HG02763 (cell line): ENCODE results near the gene MARS2.
"Not testable (repeated sequence)": the region's sequence is repeated elsewhere in the genome, so short reads cannot be mapped to it uniquely, and the experiment has no call there.

Experiments used
- ATAC-seq: cut with Tn5 transposase; IDR thresholded peaks from one replicate; pipeline ENCODE4 v1.9.1; 2021; ENCODE audit warnings: mild to moderate bottlenecking, moderate library complexity; ENCODE audit not compliant: unreplicated experiment

Gene MARS2

DNA sequence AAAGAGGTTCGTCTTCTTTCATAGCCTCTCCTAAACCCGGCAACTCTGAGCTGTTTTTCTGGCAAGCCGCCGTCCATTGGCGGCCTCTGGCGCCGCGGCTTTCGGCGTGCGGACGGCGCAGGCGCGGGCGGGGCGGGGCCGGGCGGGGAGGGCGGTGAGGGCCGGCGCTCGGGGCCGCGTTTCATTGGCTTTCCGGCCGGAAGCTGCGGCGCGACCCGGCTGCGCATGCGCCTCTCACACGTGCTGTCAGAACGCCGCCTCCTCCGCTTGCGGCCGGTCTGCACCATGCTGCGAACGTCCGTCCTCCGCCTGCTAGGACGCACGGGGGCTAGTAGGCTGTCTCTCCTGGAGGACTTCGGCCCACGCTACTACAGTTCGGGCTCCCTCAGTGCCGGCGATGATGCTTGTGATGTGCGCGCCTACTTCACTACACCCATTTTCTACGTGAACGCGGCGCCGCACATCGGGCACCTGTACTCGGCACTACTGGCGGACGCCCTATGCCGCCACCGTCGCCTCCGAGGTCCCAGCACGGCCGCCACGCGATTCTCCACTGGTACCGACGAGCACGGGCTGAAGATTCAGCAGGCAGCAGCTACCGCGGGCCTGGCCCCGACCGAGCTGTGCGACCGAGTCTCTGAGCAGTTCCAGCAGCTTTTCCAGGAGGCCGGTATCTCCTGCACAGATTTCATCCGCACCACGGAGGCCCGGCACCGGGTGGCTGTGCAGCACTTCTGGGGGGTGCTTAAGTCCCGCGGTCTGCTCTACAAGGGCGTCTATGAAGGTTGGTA is at the start of gene MARS2:
MARS2 (plus strand) TSS at position 249 of the 791 bp plus-strand sequence; CDS start at position 286, 37 bp downstream.
- ATAC-seq = peak; percentile 90

DNA sequence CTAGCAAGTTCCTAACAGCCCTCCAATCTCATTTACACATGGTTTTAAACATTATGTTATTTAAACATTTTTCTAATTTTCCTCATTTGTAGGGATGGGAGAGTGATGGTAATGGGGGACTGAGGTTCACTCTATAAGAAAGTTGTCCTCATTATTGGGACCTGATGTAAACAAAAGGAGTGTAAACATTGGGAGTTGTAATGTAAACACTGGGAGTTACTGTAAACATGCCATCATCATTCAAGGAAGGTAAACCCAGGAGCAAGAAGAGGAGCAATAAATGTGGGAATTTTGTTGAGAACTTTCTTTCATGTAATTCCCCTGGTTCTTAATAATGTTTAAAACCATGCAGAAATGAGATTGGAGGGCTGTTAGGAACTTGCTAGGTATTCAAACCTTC is 47.6 kb upstream of the MARS2 start:
- ATAC-seq = no peak

DNA sequence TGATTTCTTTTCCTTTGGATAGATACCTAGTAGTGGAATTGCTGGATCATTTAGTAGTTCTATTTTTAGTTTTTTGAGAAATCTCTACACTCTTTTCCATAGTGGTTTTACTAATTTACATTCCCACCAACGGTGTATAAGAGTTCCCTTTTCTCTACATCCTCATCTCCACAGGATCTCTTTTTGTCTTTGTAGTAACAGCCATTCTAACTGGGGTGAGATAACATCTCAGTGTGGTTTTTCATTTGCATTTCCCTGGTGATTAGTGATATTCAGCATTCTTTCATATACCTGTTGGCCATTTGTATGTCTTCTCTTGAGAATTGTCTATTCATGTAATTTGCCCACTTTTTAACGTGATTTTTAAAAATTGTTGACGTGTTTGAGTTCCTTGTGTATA is 43.5 kb upstream of the MARS2 start:
- ATAC-seq = no peak

DNA sequence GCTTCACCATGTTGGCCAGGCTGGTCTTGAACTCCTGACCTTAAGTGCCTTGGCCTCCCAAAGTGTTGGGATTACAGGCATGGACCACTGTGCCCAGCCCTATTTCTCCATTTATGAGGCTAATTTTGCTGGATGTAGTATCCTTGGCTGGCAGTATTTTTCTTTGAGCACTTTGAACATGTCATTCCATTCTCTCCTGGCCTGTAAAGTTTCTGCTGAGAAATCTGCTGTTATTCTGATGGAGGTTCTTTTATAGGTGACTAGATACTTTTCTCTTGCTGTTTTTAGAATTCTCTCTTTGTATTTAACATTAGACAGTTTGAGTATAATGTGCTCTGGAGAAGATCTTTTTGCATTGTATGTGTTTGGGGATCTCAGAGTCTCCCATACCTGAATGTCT is 38.9 kb upstream of the MARS2 start:
- no peak for ATAC-seq

DNA sequence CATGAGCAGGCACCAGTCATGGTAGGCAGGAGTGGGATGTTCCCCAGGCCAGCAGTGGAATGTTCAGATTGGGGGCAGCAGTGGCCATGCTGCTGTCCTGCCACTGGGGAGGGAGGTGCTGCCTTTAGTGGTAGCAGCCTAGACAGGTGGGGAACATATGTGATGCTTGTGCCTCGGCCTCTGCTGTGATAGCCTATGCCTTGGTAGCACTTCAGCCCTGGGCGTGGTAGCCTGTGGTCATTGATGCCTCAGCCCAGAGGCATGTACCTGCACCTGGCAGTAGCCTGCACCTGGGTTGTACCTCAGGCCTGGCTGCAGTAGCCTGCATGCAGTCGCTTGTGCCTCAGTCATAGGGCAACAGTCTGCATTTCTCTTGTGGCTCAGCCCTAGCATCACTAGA is 36.9 kb upstream of the MARS2 start:
- no peak for ATAC-seq

DNA sequence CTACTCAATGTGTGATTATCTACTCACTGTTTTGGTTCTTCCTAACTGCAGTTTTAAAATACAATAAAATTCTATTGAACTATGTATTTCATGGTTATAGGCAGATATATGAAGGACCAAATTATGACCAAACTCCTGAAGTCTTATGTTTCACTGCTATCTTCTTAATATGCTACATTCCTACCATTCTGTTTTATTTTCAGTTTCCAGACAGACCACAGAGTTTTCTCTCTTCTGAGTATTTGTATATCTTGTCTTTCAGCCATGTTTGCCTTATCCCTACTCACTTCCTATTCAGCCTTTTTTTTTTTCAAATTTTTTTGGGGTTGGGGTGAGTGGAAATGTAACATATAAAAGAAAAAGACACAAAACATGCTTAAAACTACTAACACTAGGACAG is 36.1 kb upstream of the MARS2 start:
- no peak for ATAC-seq

DNA sequence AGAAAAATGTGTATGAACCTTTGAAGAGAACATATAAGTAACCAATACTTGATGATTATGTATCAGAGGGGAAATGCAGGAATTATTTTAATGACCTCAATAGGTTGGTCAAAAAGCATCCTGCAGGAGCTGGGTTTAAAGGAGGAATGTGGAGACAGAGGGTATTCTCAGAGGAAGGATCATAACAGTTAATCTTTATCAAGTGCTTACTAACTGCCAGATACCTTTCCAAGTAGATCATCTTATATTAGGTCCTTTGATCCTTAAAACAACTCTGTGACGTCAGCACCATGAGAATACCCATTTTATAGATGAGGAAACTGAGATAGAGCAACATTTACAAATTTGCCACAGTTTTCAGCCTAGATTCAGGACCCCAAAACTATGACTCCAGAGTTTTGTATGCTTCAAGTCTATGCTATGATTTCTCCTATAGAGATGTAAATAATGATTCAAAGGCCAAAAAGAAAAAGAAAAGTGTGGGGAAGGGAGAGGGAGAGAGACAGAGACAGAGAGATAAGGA is 32.7 kb upstream of the MARS2 start:
- no peak for ATAC-seq

DNA sequence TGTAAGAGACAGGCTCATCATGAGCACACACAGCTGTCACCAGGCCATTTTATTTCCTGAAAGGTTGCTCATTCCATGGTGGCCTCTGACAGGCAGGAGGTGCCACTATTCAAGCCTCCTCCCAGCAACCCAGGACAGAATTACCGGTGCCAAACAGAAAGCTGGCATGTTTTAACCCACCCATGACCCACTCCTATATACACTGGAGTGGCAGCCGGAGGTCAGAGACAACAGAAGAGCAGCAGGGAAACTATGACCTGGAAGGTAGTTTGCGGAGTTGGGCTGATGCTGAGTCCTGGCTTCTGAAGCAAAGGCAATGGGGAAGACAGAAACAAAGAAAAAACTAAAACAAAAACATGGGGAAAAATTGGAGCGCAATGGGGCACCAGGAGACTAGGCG is 32.1 kb upstream of the MARS2 start:
- no peak for ATAC-seq

DNA sequence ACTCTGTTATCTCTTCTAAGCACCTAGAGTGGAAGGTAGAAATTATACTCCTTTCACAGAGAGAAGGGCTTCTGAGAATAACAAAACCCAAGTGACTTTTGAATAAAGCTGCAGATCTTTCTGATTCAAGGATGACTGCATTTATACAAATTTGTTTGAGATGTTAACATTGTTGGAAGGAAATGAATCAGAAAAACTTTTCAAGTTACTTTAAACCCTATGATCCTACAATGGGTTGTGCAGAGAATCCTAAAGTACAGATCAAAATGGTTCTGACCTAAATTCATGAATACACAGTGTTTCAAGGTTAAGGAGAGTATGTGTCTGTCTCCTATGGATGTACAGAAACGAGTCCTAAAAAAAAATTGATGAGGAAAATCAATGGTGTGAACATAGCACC is 31.6 kb upstream of the MARS2 start:
- no peak for ATAC-seq

DNA sequence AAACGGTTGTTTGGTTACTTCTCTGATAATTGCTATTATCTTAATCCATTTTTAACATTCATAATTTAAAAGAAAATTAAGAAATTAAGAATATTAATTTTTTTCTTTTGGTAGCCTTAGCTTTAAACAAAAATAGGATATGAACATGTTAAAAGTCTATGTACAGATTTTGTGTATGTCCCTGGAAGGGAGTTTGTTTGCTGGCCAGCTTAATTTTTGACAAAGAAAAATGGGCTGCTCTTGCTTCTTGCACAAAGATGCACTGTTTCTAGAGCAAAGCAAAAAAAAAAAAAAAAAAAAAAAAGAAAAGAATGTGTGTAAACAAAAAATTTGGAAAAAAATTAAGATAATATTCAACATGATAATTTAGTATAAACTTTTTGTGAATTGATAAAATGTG is 31.1 kb upstream of the MARS2 start:
- ATAC-seq = no peak

DNA sequence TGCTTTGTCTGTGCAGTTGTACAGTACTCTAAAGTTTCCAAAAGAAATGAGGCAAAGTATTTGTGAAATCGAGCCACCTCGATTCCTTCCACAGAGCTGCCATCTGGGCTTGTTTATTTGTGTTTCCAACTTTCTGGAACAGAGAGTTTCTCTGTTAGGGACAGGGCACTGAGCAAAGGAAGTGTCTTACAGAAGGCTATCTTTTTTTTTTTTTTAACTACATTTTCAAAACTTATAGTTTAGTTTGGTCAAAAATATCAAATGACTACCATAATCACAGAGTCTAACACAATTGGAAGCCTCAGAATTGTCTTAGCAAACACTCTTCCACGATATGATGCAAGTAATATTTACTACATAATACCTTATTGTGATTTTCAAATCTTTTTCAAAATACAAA is 30.6 kb upstream of the MARS2 start:
- ATAC-seq = no peak

DNA sequence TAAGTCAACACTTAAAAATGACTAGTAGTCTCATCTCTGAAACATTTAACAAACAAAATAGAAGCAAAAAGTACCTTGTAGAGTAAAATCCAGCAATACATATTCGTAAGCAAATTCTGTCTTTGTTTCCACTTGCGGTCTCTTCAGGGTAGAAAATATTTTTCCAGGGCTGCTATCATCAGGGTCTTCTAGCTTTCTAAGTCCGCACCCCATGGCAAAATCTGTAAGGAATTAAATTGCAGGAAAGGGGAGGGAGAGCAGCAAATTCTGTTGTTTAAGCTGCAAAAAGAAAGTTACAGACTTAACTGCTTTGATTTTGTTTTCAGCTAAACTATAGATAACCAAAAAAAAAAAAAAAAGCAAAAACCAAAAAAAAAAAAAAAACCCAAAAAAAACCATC is 29.9 kb upstream of the MARS2 start, which contains the start of gene RFTN2:
RFTN2 (minus strand) TSS at position 342 of the 400 bp plus-strand sequence; CDS start at position 213, 129 bp downstream.
- ATAC-seq = no peak

DNA sequence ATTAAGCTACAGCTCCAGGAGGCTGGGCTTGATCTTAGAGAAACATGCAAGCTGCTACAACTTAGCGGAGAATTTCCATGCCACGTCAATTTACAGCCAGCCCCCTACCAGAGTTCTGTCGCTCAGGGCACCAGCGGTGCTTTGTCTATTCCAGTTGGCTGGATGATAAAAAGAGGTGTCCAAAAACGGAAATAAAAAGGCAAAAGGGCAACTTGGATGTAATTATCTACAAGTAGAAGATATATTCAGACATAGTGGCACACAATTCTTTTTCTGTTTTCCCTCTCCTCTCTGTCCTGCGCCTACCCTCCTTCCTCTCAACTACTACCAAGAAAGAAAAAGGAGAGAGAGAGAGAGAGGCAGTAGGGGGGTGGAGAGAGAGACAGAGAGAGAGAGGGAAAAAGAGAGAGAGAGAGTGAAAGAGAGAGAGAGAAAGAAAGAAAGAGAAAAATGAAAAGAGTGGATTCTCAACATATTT is 29.4 kb upstream of the MARS2 start:
- no peak for ATAC-seq

DNA sequence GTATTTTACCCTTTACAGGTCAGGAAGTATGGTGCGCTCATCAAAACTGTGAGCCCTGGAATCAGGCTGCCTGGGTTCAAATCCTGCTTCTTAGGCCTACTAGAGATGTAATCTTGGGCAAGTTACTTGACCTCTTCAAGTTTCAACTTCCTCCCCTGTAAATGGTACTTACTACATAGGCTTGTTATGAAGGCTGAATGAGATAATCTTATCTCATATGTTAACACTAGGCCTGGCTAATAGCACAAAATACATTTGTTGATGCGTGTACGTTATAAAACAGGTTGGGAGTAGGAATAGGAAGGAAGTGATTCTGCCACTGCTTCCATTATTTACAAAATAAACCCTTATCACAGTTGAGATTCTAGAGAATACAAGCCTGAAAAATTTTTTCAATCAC is 28.1 kb upstream of the MARS2 start:
- no peak for ATAC-seq

DNA sequence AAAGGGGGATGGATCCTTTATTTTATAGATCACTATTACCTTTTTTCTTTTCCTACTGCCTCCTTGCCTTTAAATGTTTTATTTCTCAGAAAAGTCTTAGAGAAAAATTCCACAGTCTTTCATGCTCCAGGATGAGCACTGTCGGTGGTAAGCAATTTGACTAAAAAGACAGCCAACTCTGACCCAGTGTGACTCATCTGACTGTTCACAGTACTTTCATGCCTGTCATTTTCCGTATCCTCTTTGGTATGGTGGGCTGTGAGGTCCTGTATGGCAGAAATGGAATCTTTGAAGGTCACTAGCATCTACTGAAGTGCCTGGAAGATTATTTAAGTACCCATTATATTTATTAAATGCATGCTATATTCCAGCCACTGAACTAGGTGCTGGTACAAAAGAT is 27.7 kb upstream of the MARS2 start:
- no peak for ATAC-seq

DNA sequence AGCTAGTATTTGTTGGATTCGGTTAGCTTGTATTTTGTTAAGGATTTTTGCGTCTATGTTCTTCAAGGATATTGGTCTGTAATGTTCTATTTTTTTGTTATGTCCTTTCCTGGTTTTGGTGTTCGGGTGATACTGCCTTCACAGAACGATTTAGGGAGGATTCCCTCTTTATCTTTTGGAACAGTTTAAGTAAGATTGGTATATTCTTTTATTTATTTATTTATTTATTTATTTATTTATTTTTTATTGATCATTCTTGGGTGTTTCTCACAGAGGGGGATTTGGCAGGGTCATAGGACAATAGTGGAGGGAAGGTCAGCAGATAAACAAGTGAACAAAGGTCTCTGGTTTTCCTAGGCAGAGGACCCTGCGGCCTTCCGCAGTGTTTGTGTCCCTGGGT is 10.0 kb upstream of the MARS2 start:
- ATAC-seq = not testable (repeated sequence)

DNA sequence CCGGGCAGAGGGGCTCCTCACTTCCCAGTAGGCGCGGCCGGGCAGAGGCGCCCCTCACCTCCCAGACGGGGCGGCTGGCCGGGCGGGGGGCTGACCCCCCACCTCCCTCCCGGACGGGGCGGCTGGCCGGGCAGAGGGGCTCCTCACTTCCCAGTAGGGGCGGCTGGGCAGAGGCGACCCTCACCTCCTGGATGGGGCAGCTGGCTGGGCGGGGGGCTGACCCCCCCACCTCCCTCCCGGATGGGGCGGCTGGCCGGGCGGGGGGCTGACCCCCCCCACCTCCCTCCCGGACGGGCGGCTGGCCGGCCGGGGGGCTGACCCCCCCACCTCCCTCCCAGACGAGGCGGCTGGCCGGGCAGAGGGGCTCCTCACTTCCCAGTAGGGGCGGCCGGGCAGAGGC is 9.2 kb upstream of the MARS2 start:
- not testable (repeated sequence) for ATAC-seq

DNA sequence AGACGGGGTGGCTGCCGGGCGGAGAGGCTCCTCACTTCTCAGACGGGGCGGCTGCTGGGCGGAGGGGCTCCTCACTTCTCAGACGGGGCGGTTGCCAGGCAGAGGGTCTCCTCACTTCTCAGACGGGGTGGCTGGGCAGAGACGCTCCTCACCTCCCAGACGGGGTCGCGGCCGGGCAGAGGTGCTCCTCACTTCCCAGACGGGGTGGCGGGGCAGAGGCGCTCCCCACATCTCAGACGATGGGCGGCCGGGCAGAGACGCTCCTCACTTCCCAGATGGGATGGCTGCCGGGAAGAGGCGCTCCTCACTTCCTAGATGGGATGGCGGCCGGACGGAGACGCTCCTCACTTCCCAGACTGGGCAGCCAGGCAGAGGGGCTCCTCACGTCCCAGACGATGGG is 8.6 kb upstream of the MARS2 start:
- ATAC-seq = not testable (repeated sequence)

DNA sequence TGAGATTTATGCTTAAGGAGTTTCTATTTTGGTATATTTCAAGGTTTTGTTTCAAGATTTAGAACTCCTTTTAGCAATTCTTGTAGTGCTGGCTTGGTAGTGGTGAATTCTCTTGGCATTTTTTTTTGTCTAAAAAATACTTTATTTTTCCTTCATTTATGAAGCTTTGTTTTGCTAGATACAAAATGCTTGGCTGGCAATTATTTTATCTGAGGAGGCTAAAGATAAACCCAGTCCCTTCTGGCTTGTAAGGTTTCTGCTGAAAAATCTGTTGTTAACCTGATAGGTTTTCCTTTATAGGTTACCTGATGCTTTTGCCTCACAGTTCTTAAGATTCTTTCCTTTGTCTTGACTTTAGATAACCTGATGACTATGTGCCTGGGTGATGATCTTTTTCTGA is 5.4 kb upstream of the MARS2 start:
- not testable (repeated sequence) for ATAC-seq

DNA sequence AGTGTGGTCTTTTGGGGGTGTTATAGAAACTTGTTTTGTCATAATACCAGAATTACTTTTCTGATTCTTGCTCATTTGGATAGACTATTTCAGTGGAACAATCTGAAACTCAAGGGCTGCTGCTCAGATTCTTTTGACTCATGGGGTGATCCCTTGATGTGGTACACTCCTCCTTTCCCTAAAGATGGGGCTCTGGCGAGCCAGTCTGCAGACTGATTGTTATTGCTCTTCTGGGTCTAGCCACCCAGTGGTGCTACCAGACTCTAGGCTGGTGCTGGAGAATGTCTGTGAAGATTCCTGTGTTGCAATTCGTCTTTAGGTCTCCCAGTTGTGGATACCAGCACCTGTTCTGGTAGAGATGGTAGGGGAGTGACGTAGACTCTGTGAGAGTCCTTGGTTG is 4.2 kb upstream of the MARS2 start:
- no peak for ATAC-seq

DNA sequence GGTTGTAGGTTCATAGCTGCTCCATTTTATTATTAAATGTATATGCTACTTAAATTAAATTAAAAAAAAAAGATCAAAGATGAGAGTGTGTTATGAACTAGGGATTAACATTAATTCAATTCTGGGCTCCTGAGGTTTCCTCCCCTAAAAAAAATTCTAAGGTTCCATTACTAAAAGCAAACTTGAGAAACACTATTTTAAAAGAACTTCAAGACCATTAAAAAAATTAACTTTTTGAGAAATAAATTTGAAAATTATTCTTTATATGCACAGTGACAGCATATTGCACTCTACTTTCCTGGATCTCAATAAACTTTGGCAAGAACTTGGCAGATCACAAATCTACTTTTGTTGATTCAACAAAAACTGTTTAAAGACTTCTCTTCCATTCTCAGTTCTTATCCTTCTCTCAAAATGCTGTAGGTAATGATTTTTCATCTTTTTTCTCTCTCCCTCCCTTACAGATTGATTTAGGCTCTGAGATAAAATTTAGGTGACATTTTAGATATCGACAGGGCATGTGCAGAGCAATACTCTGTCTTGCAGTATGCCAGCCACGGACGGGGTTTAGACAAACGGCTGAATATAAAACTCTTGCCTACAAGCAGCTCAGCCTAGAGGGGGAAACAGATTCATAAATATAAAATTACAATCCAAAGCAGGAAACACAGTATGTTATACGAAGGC is 592 bp upstream of the MARS2 start:
- ATAC-seq = peak; percentile 35
